HepG2 (cell line): ENCODE measurements around the gene NKAIN2.

Experiments used
- CHD2 ChIP-seq: IDR thresholded peaks from 2 replicates; pipeline ENCODE4 v1.6.1; 2011; ENCODE audit warnings: low read depth, low read length, improper control_type of control experiment
- CHD4 ChIP-seq: fragments of 200-600 bp; sonication (generic); IDR thresholded peaks from 2 replicates; pipeline ENCODE4 v1.7.0; 2017; ENCODE audit warnings: mild to moderate bottlenecking, low read length, borderline replicate concordance
- HOXA7 ChIP-seq: sonication (generic); formaldehyde crosslinking; IDR thresholded peaks from 2 replicates; pipeline ENCODE4 v1.8.1; 2022; ENCODE audit warnings: mild to moderate bottlenecking, missing genetic modification reagents, moderate library complexity
- MZF1 ChIP-seq: sonication (generic); formaldehyde crosslinking; IDR thresholded peaks from 2 replicates; pipeline ENCODE4 v1.8.1; 2023; ENCODE audit warnings: mild to moderate bottlenecking, missing genetic modification reagents, borderline replicate concordance
- PBX3 ChIP-seq: sonication (generic); formaldehyde crosslinking; IDR thresholded peaks from 2 replicates; pipeline ENCODE4 v1.8.1; 2023; ENCODE audit warnings: missing genetic modification reagents, inconsistent platforms, borderline replicate concordance
- POLR2AphosphoS5 ChIP-seq: IDR thresholded peaks from 2 replicates; pipeline ENCODE4 v1.6.1; 2012; ENCODE audit warnings: low read depth, low read length
- RBM39 ChIP-seq: fragments of 200-400 bp; formaldehyde crosslinking; IDR thresholded peaks from one replicate; pipeline ENCODE4 v1.6.1; 2018; ENCODE audit warnings: antibody characterized with exemption, mild to moderate bottlenecking, low read depth, low read length; ENCODE audit not compliant: poor library complexity, severe bottlenecking
- REXO4 ChIP-seq: sonication (generic); formaldehyde crosslinking; IDR thresholded peaks from 2 replicates; pipeline ENCODE4 v1.8.0; 2022; ENCODE audit warnings: missing genetic modification reagents, mild to moderate bottlenecking, borderline replicate concordance
- SALL2 ChIP-seq: sonication (generic); formaldehyde crosslinking; IDR thresholded peaks from 2 replicates; pipeline ENCODE4 v1.8.1; 2023; ENCODE audit warnings: mild to moderate bottlenecking, missing genetic modification reagents, inconsistent platforms
- TCF7L2 ChIP-seq: IDR thresholded peaks from 2 replicates; pipeline ENCODE4 v1.6.1; 2011; ENCODE audit warnings: mild to moderate bottlenecking, low read depth, low read length, moderate library complexity
- TF ChIP-seq, protein P1 (sequence below): sonication (generic); formaldehyde crosslinking; IDR thresholded peaks from 2 replicates; pipeline ENCODE4 v1.4.0; 2020; ENCODE audit warnings: missing genetic modification reagents, mild to moderate bottlenecking, borderline replicate concordance
- TF ChIP-seq, protein P2 (sequence below): sonication (generic); formaldehyde crosslinking; IDR thresholded peaks from 2 replicates; pipeline ENCODE4 v1.5.0; 2020; ENCODE audit warnings: mild to moderate bottlenecking, missing genetic modification reagents, moderate library complexity
- TF ChIP-seq, protein P3 (sequence below): sonication (generic); formaldehyde crosslinking; IDR thresholded peaks from 2 replicates; pipeline ENCODE4 v1.4.0; 2020; ENCODE audit warnings: missing genetic modification reagents, mild to moderate bottlenecking, borderline replicate concordance

- TF ChIP-seq CHD4 (no peak), RBM39 (no peak), CHD2 (no peak), PBX3 (no peak), MZF1 (no peak), SALL2 (no peak), REXO4 (CRISPR knock-in tag) (no peak), TCF7L2 (no peak), HOXA7 (no peak), POLR2AphosphoS5 (no peak)
- TF ChIP-seq, protein P1, sequence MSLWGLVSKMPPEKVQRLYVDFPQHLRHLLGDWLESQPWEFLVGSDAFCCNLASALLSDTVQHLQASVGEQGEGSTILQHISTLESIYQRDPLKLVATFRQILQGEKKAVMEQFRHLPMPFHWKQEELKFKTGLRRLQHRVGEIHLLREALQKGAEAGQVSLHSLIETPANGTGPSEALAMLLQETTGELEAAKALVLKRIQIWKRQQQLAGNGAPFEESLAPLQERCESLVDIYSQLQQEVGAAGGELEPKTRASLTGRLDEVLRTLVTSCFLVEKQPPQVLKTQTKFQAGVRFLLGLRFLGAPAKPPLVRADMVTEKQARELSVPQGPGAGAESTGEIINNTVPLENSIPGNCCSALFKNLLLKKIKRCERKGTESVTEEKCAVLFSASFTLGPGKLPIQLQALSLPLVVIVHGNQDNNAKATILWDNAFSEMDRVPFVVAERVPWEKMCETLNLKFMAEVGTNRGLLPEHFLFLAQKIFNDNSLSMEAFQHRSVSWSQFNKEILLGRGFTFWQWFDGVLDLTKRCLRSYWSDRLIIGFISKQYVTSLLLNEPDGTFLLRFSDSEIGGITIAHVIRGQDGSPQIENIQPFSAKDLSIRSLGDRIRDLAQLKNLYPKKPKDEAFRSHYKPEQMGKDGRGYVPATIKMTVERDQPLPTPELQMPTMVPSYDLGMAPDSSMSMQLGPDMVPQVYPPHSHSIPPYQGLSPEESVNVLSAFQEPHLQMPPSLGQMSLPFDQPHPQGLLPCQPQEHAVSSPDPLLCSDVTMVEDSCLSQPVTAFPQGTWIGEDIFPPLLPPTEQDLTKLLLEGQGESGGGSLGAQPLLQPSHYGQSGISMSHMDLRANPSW (CRISPR knock-in tag): no peak
- TF ChIP-seq, protein P2, sequence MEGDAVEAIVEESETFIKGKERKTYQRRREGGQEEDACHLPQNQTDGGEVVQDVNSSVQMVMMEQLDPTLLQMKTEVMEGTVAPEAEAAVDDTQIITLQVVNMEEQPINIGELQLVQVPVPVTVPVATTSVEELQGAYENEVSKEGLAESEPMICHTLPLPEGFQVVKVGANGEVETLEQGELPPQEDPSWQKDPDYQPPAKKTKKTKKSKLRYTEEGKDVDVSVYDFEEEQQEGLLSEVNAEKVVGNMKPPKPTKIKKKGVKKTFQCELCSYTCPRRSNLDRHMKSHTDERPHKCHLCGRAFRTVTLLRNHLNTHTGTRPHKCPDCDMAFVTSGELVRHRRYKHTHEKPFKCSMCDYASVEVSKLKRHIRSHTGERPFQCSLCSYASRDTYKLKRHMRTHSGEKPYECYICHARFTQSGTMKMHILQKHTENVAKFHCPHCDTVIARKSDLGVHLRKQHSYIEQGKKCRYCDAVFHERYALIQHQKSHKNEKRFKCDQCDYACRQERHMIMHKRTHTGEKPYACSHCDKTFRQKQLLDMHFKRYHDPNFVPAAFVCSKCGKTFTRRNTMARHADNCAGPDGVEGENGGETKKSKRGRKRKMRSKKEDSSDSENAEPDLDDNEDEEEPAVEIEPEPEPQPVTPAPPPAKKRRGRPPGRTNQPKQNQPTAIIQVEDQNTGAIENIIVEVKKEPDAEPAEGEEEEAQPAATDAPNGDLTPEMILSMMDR (CRISPR knock-in tag): no peak
- TF ChIP-seq, protein P3, sequence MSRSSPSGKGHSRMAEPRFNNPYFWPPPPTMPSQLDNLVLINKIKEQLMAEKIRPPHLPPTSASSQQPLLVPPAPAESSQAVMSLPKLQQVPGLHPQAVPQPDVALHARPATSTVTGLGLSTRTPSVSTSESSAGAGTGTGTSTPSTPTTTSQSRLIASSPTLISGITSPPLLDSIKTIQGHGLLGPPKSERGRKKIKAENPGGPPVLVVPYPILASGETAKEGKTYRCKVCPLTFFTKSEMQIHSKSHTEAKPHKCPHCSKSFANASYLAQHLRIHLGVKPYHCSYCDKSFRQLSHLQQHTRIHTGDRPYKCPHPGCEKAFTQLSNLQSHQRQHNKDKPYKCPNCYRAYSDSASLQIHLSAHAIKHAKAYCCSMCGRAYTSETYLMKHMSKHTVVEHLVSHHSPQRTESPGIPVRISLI (CRISPR knock-in tag): no peak
Observed at GRCh38 chr6:124869416-124869815, 1065.8 kb downstream of the NKAIN2 start.
